ENCODE results near the gene METTL15. TPM values are rescaled to one million over a fixed set of nuclear protein-coding genes. Genes with fewer than 3 reads are reported as not detected.
"Not testable (repeated sequence)": the region's sequence is repeated elsewhere in the genome, so short reads cannot be mapped to it uniquely, and the experiment has no call there.

METTL15 gene
- polyA plus RNA-seq, 1 donor = 10.8 TPM

GRCh38 chr11:28303477-28304191, 195.4 kb downstream of the METTL15 start:
- DNase-seq = no peak

GRCh38 chr11:28315440-28315839, 207.3 kb downstream of the METTL15 start:
- DNase-seq = no peak

GRCh38 chr11:28318871-28319270, 210.7 kb downstream of the METTL15 start:
- peak; percentile 22 for DNase-seq

GRCh38 chr11:28323621-28324020, 215.4 kb downstream of the METTL15 start:
- no peak for DNase-seq

- not testable (repeated sequence) for DNase-seq
Observed at GRCh38 chr11:28332393-28332792, 224.2 kb downstream of the METTL15 start.

- DNase-seq = no peak
Observed at GRCh38 chr11:28337701-28338100, 229.5 kb downstream of the METTL15 start.

- no peak for DNase-seq
Observed at GRCh38 chr11:28338371-28338770, 230.2 kb downstream of the METTL15 start.

GRCh38 chr11:28339488-28339887, 231.3 kb downstream of the METTL15 start:
- DNase-seq = no peak

GRCh38 chr11:28342716-28343115, 234.5 kb downstream of the METTL15 start:
- DNase-seq = no peak

- no peak for DNase-seq
Observed at GRCh38 chr11:28343304-28344233, 235.4 kb downstream of the METTL15 start.

GRCh38 chr11:28346209-28346608, 238.0 kb downstream of the METTL15 start:
- DNase-seq = no peak

- DNase-seq = no peak
Observed at GRCh38 chr11:28346721-28347120, 238.5 kb downstream of the METTL15 start.

- no peak for DNase-seq
Observed at GRCh38 chr11:28347371-28347770, 239.2 kb downstream of the METTL15 start.

GRCh38 chr11:28350216-28350615, 242.0 kb downstream of the METTL15 start:
- DNase-seq = no peak

GRCh38 chr11:28353991-28354390, 245.8 kb downstream of the METTL15 start:
- DNase-seq = no peak

- no peak for DNase-seq
Observed at GRCh38 chr11:28366549-28367346, 258.6 kb downstream of the METTL15 start.

GRCh38 chr11:28378095-28378494, 269.9 kb downstream of the METTL15 start:
- not testable (repeated sequence) for DNase-seq

Other genes starting within 250 kb of the METTL15 start
- 3.2 TPM for gene KIF18A, start 232 bp upstream of the METTL15 start, polyA plus RNA-seq (ENCODE audit: insufficient read length)

Data from hindlimb muscle (tissue), 1 donor.